HFFc6 (cell line): ENCODE data around the gene UBE2Q1. TPM values are rescaled to one million over a fixed set of nuclear protein-coding genes. Genes with fewer than 3 reads are reported as not detected.

ENCODE experiments used
- DNase-seq: peaks from one replicate; pipeline ENCODE4 v3.0.0-alpha.2; 2018
- H3K27ac Mint-ChIP-seq: 2 replicates; pipeline ENCODE4 v1.8.0; 2020; ENCODE audit warnings: mild to moderate bottlenecking, mixed read lengths
- H3K27me3 Mint-ChIP-seq: 2 replicates; pipeline ENCODE4 v1.8.0; 2021; ENCODE audit warnings: mild to moderate bottlenecking, moderate library complexity, mixed read lengths; ENCODE audit not compliant: insufficient read depth
- H3K36me3 Mint-ChIP-seq: 2 replicates; pipeline ENCODE4 v1.8.0; 2021; ENCODE audit warnings: low read depth, mixed read lengths
- H3K4me1 Mint-ChIP-seq: 2 replicates; pipeline ENCODE4 v1.8.0; 2020; ENCODE audit warnings: low read depth, mixed read lengths
- H3K4me3 Mint-ChIP-seq: 2 replicates; pipeline ENCODE4 v1.8.0; 2020; ENCODE audit warnings: mild to moderate bottlenecking, moderate library complexity, mixed read lengths
- H3K9me3 Mint-ChIP-seq: 2 replicates; pipeline ENCODE4 v1.8.0; 2020; ENCODE audit warnings: mild to moderate bottlenecking, mixed read lengths
- CTCF ChIP-seq: fragments of 200-600 bp; sonication (generic); IDR thresholded peaks from 2 replicates; pipeline ENCODE4 v1.5.0; 2021; ENCODE audit warnings: antibody characterized with exemption, mild to moderate bottlenecking
- total RNA-seq, 6 experiments: library from RNA; stranded (reverse); fragmentation: NEBNext Ultra II Directional; extraction: Animal tissue kit (Norgen Biotek cat#: 25700); gene quantifications; 2 replicates in 1 of 6; 3 replicates in 5 of 6; pipeline ENCODE4 v1.2.3, GENCODE V29; 2021

The UBE2Q1 gene
- total RNA-seq, 6 experiments from 2014 or later: 72.6 to 101 (median 91.5) TPM

- Mint-ChIP-seq H3K4me3 (no peak overlapping the region), H3K9me3 (0 out of 2 replicates have a peak, but pooled peaks cover 5% of the 10 kb centered on the region), H3K4me1 (no peaks in the 10 kb centered on the region), H3K36me3 (0 out of 2 replicates have a peak, but pooled peaks cover 5% of the 10 kb centered on the region), H3K27me3 (peaks cover 24% of the 10 kb centered on the region), H3K27ac (no peak overlapping the region)
- no peak for TF ChIP-seq CTCF
- no peak for DNase-seq
Observed at GRCh38 chr1:154529308-154529707, 29.2 kb downstream of the UBE2Q1 start.

- 0 out of 2 replicates have a peak, but pooled peaks cover 5% of the 10 kb centered on the region for H3K9me3 Mint-ChIP-seq
- H3K27me3 Mint-ChIP-seq: peaks cover 27% of the 10 kb centered on the region
- no peaks in the 10 kb centered on the region for H3K4me1 Mint-ChIP-seq
- no peak overlapping the region for H3K27ac Mint-ChIP-seq
- H3K36me3 Mint-ChIP-seq: 0 out of 2 replicates have a peak, but pooled peaks cover 5% of the 10 kb centered on the region
- DNase-seq: no peak
- no peak for TF ChIP-seq CTCF
- no peak overlapping the region for H3K4me3 Mint-ChIP-seq
Observed at GRCh38 chr1:154527192-154527591, 31.3 kb downstream of the UBE2Q1 start.

GRCh38 chr1:154524881-154525280 is 33.6 kb downstream of the UBE2Q1 start:
- peaks cover 48% of the 10 kb centered on the region for H3K27me3 Mint-ChIP-seq

GRCh38 chr1:154521695-154522094 is 36.8 kb downstream of the UBE2Q1 start:
- Mint-ChIP-seq H3K27me3 (peaks cover 50% of the 10 kb centered on the region), H3K4me1 (no peaks in the 10 kb centered on the region)

More at GRCh38 chr1:154524881-154525280, 33.6 kb downstream of the UBE2Q1 start:
- no peak for DNase-seq
- Mint-ChIP-seq H3K4me1 (no peaks in the 10 kb centered on the region), H3K9me3 (no peaks in the 10 kb centered on the region), H3K4me3 (no peak overlapping the region), H3K36me3 (no peaks in the 10 kb centered on the region), H3K27ac (no peak overlapping the region)
- no peak for TF ChIP-seq CTCF

GRCh38 chr1:154520333-154520732 is 38.1 kb downstream of the UBE2Q1 start:
- H3K27me3 Mint-ChIP-seq: peaks cover 58% of the 10 kb centered on the region
- no peaks in the 10 kb centered on the region for H3K4me1 Mint-ChIP-seq
- no peak overlapping the region for H3K4me3 Mint-ChIP-seq
- no peak for TF ChIP-seq CTCF
- no peak overlapping the region for H3K27ac Mint-ChIP-seq
- no peaks in the 10 kb centered on the region for H3K36me3 Mint-ChIP-seq
- no peak for DNase-seq
- no peaks in the 10 kb centered on the region for H3K9me3 Mint-ChIP-seq

More at GRCh38 chr1:154521695-154522094, 36.8 kb downstream of the UBE2Q1 start:
- H3K36me3 Mint-ChIP-seq: no peaks in the 10 kb centered on the region
- H3K27ac Mint-ChIP-seq: no peak overlapping the region
- H3K4me3 Mint-ChIP-seq: no peak overlapping the region
- no peak for TF ChIP-seq CTCF
- H3K9me3 Mint-ChIP-seq: no peaks in the 10 kb centered on the region
- DNase-seq: no peak

GRCh38 chr1:154519591-154519991 is 38.9 kb downstream of the UBE2Q1 start:
- peaks cover 57% of the 10 kb centered on the region for H3K27me3 Mint-ChIP-seq
- no peak overlapping the region for H3K27ac Mint-ChIP-seq
- no peak for DNase-seq
- H3K4me1 Mint-ChIP-seq: no peaks in the 10 kb centered on the region
- H3K9me3 Mint-ChIP-seq: no peaks in the 10 kb centered on the region
- no peak for TF ChIP-seq CTCF
- no peaks in the 10 kb centered on the region for H3K36me3 Mint-ChIP-seq
- no peak overlapping the region for H3K4me3 Mint-ChIP-seq
